Thyroid gland (tissue), 4 donors: ENCODE measurements around the gene CCDC192. TPM values are rescaled to one million over a fixed set of nuclear protein-coding genes. Genes with fewer than 3 reads are reported as not detected.

Experiments
- DNase-seq, 2 donors: peaks; one replicate each; pipeline ENCODE4 v3.0.0-alpha.2; 2019
- H3K27ac ChIP-seq, 3 donors: fragments of 200-600 bp; sonication (generic); 1 replicate in 2 of 3; 2 replicates in 1 of 3; pipeline ENCODE4 v1.5.1; 2016 to 2019; ENCODE audit warnings: mild to moderate bottlenecking in 1 of 3, moderate library complexity in 1 of 3
- H3K27me3 ChIP-seq: fragments of 200-600 bp; sonication (generic); one replicate; pipeline ENCODE4 v1.5.1; 2019
- H3K36me3 ChIP-seq, 2 donors: fragments of 200-600 bp; sonication (generic); one replicate each; pipeline ENCODE4 v1.5.1; 2016 to 2019
- H3K4me1 ChIP-seq, 2 donors: fragments of 200-600 bp; sonication (generic); one replicate each; pipeline ENCODE4 v1.5.1; 2017 to 2019
- H3K4me3 ChIP-seq, 3 donors: fragments of 200-600 bp; sonication (generic); replicated peaks in 1 of 3; 1 replicate in 2 of 3; 2 replicates in 1 of 3; pipeline ENCODE4 v1.5.1; 2016; ENCODE audit warnings: mild to moderate bottlenecking in 1 of 3
- H3K9me3 ChIP-seq: fragments of 200-600 bp; sonication (generic); one replicate; pipeline ENCODE4 v1.5.1; 2017
- POLR2A ChIP-seq, 2 donors: fragments of 450-650 bp; IDR thresholded peaks; one replicate each; pipeline ENCODE4 v1.6.1; 2017; ENCODE audit warnings: antibody characterized with exemption in 2 of 2, mild to moderate bottlenecking in 2 of 2, moderate library complexity in 1 of 2
- WGBS, 2 donors: methylation state at CpG; one replicate each; pipeline ENCODE4 v1.1.5; 2017; 5-methylcytosine and 5-hydroxymethylcytosine counted together
- intact Hi-C: fragments of 100-400 bp; cut with DNase I; formaldehyde crosslinking; loops from one replicate; pipeline ENCODE4 v1.15.1; 2023
- total RNA-seq, 4 donors: library from RNA; depleted of rRNA; stranded (reverse); fragments of >200 nt; gene quantifications; one replicate each; pipeline ENCODE4 v1.2.3, GENCODE V29; 2016
- TF ChIP-seq, protein P1 (sequence below), 6 experiments: fragments of 200-600 bp in 3 of 6; fragments of 450-650 bp in 3 of 6; sonication (generic) in 3 of 6; IDR thresholded peaks; one replicate each; pipeline ENCODE4 v1.5.1; 2016 to 2019; ENCODE audit warnings: antibody characterized with exemption in 6 of 6, mild to moderate bottlenecking in 2 of 6, inconsistent platforms in 1 of 6, moderate library complexity in 1 of 6

Gene CCDC192
- total RNA-seq, 4 donors from 2014 or later = 1.3 TPM; not detected in 3

DNA sequence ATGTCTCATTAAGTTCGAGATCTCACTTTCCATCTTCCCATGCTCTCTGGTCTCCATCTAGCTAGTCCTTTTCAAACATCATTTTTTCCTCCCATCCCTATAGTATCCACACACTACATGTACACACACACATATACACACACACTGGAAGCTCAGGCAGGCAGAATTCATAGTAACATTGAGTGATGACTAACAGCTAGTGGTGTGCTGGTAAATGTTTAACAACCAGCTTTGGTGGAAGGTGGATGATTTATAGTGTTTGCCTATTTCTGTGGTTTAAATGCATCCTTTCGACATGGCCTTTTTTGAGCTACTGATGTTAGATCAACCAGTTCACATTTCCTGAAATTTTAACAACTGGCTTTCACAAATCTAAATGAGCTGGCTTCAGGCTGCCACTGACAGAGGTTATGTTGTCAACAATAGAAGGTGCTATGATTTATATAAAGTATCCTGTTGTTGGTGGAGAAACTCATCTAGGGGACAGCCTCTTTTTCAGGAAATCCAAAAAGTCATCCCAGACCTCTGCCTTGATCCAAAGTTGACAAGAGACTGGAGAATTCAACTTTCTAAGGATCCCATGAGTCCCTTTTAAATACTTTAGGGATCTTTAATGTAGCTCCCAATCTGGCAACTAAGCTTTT lies 117.8 kb downstream of the CCDC192 start:
- Histone ChIP-seq H3K27ac (no peak overlapping the region), H3K36me3 (no peaks in the 10 kb centered on the region), H3K27me3 (no peaks in the 10 kb centered on the region), H3K4me1 (peaks cover 0 to 8% of the 10 kb centered on the region in 2 donors), H3K9me3 (no peaks in the 10 kb centered on the region), H3K4me3 (no peak overlapping the region)
- TF ChIP-seq, protein P1, sequence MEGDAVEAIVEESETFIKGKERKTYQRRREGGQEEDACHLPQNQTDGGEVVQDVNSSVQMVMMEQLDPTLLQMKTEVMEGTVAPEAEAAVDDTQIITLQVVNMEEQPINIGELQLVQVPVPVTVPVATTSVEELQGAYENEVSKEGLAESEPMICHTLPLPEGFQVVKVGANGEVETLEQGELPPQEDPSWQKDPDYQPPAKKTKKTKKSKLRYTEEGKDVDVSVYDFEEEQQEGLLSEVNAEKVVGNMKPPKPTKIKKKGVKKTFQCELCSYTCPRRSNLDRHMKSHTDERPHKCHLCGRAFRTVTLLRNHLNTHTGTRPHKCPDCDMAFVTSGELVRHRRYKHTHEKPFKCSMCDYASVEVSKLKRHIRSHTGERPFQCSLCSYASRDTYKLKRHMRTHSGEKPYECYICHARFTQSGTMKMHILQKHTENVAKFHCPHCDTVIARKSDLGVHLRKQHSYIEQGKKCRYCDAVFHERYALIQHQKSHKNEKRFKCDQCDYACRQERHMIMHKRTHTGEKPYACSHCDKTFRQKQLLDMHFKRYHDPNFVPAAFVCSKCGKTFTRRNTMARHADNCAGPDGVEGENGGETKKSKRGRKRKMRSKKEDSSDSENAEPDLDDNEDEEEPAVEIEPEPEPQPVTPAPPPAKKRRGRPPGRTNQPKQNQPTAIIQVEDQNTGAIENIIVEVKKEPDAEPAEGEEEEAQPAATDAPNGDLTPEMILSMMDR (IDR thresholded peaks at IDR 0.05) = no peak
- TF ChIP-seq POLR2A (IDR thresholded peaks at IDR 0.05) = no peak
- WGBS, 2 donors = 68 to 84% methylated on average over 2 of the region's 2 CpGs
- no peak for DNase-seq
- intact Hi-C loops = no loop called here

GRCh38 chr5:127821896-127822295 lies 118.7 kb downstream of the CCDC192 start:
- WGBS, 2 donors = 88 to 89% methylated on average over 3 of the region's 3 CpGs
- no peak overlapping the region for H3K27ac ChIP-seq
- intact Hi-C loops = no loop called here
- H3K36me3 ChIP-seq = no peaks in the 10 kb centered on the region
- H3K9me3 ChIP-seq = no peaks in the 10 kb centered on the region
- TF ChIP-seq, protein P1 (IDR thresholded peaks at IDR 0.05) = no peak
- no peak for TF ChIP-seq POLR2A (IDR thresholded peaks at IDR 0.05)
- no peak overlapping the region for H3K4me3 ChIP-seq
- peaks cover 0 to 8% of the 10 kb centered on the region in 2 donors for H3K4me1 ChIP-seq
- no peaks in the 10 kb centered on the region for H3K27me3 ChIP-seq
- no peak for DNase-seq

DNA sequence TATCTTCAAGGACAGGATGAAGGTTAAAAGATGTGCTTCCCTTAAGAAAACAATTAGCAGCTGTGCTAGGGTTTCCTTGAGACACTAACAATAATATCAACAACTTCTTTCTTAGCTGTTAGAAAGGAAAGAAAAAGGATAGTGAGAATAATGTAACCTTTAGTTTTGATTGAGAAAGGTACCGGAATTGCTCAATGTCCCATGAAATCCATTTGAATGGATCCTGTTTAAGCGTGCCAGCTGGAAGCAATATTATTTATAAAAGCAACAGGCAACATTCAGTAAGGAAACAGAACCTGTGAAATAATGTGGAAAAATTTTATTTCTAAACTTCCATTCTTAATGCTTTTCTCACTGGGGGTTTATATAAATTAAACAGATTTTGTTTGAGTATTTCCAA lies 120.9 kb downstream of the CCDC192 start:
- Histone ChIP-seq H3K4me3 (no peak overlapping the region), H3K9me3 (no peaks in the 10 kb centered on the region), H3K36me3 (no peaks in the 10 kb centered on the region), H3K27ac (no peak overlapping the region), H3K27me3 (no peaks in the 10 kb centered on the region), H3K4me1 (peaks cover 0 to 8% of the 10 kb centered on the region in 2 donors)
- intact Hi-C loops = no loop called here
- 58 to 85% methylated on average over 2 of the region's 2 CpGs for WGBS, 2 donors
- no peak for DNase-seq
- TF ChIP-seq, protein P1 (IDR thresholded peaks at IDR 0.05) = no peak
- no peak for TF ChIP-seq POLR2A (IDR thresholded peaks at IDR 0.05)

DNA sequence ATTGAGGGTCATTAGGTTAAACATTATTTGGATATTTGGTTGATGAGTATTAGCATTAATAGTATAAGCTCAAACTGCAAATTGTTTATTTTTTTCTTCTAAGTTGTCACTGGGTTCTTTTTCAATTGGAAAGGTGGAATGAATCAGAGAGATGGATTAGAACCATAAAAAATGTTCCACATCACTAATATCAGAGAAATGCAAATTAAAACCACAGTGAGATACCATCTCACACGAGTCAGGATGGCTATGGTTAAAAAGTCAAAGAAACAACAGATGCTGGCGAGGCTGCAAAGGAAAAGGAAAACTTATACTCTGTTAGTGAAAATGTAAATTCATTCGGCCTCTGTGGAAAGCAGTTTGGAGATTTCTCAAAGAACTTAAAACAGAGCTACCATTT lies 122.8 kb downstream of the CCDC192 start:
- H3K27ac ChIP-seq = no peak overlapping the region
- intact Hi-C loops = no loop called here
- DNase-seq = no peak
- no peak overlapping the region for H3K4me3 ChIP-seq
- H3K36me3 ChIP-seq = no peaks in the 10 kb centered on the region
- H3K9me3 ChIP-seq = no peaks in the 10 kb centered on the region
- no peak for TF ChIP-seq POLR2A (IDR thresholded peaks at IDR 0.05)
- TF ChIP-seq, protein P1 (IDR thresholded peaks at IDR 0.05) = no peak
- H3K27me3 ChIP-seq = no peaks in the 10 kb centered on the region
- H3K4me1 ChIP-seq = peaks cover 0 to 8% of the 10 kb centered on the region in 2 donors
- 73 to 81% methylated on average over 3 of the region's 3 CpGs for WGBS, 2 donors

DNA sequence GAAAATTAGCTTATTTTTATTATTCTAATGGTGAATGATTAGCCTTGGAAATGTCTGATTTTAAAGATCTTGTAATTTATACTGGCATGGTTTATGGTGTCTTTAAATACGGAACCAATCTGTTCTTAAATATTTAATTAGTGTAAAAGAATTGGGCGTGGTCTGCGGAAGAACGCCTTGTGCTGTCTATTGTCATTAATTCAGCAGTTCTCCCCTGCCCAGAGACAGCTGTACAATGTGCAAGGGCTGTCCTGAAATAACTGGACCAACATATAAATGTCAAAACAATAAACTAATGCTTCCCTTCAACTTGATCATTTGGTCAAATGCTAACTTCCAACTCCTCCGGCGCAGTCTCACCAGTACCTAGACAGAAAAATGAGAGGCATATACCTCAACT lies 124.3 kb downstream of the CCDC192 start:
- TF ChIP-seq, protein P1 (IDR thresholded peaks at IDR 0.05) = no peak
- TF ChIP-seq POLR2A (IDR thresholded peaks at IDR 0.05) = no peak
- intact Hi-C loops = no loop called here
- DNase-seq = no peak
- Histone ChIP-seq H3K36me3 (no peaks in the 10 kb centered on the region), H3K4me3 (no peak overlapping the region), H3K27ac (no peak overlapping the region), H3K27me3 (no peaks in the 10 kb centered on the region), H3K4me1 (peaks cover 0 to 8% of the 10 kb centered on the region in 2 donors), H3K9me3 (no peaks in the 10 kb centered on the region)
- WGBS, 2 donors = 91 to 93% methylated on average over 6 of the region's 6 CpGs
